ENCODE data around the gene KRT16. TPM values are rescaled to one million over a fixed set of nuclear protein-coding genes. Genes with fewer than 3 reads are reported as not detected.

The KRT16 gene
- total and polyA plus RNA-seq, 2 of the 8 experiments (the other 6 are each of a cell fraction or from before 2014, with no cell fraction given) = not detected

DNA sequence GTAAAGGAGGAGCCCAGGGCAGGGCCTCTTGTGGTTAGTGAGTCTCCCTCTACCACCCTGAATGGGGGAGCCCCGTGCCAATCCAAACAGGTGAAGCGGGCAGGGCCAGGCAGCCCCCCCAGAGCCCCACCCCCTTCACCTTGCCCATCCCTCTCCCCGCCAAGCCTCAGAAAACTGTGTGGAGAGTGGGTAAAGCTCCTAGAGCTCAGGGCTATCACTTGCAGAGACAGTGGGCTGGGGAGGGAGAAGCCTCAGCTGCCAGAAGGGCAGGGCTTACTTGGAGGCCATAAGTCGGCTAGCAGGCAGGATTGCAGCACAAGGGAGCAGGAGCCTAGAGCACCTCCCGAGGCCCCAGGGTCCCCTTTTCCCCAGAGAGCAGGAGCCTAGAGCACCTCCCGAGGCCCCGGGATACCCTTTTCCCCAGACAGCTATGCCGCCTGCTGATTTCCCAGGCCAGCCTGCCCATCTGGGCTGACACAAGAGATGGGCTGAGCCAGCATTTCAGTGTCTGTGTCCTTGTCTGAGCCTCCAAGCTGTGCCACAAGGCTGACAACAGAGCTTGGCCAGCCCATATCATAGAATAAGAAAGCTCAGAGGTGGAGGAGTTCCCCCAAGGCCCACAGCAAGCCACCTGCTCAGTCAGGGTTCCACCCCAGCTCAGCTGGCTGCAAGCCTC is 19.1 kb downstream of the KRT16 start (continued):
- TF ChIP-seq TBP (IDR thresholded peaks at IDR 0.05; ENCODE audit: low read depth, low read length) = no peak
- TF ChIP-seq TAF7 (optimal IDR thresholded peaks at IDR 0.05; ENCODE audit: borderline replicate concordance, low read depth, low read length) = no peak
- TF ChIP-seq, protein P1, sequence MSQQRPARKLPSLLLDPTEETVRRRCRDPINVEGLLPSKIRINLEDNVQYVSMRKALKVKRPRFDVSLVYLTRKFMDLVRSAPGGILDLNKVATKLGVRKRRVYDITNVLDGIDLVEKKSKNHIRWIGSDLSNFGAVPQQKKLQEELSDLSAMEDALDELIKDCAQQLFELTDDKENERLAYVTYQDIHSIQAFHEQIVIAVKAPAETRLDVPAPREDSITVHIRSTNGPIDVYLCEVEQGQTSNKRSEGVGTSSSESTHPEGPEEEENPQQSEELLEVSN (IDR thresholded peaks at IDR 0.05) = no peak
- TF ChIP-seq SIN3A (conservative IDR thresholded peaks at IDR 0.05 in 1 of 2, IDR thresholded peaks at IDR 0.05 in 1 of 2; ENCODE audit: low read depth in 1 of 2, low read length in 2 of 2) = no peak
- TF ChIP-seq HDAC6 (IDR thresholded peaks at IDR 0.05; ENCODE audit: low read depth, low read length) = no peak
- TF ChIP-seq RBBP5 (IDR thresholded peaks at IDR 0.05; ENCODE audit: borderline replicate concordance, low read depth, low read length) = no peak

Data from H1 (cell line).